Effector CD4-positive, alpha-beta T cell (primary cell): ENCODE data around the gene A1CF. TPM values are rescaled to one million over a fixed set of nuclear protein-coding genes. Genes with fewer than 3 reads are reported as not detected.
"Not testable (repeated sequence)": the region's sequence is repeated elsewhere in the genome, so short reads cannot be mapped to it uniquely, and the experiment has no call there.

ENCODE experiments used
- DNase-seq: peaks from one replicate; pipeline ENCODE4 v3.0.0-alpha.2; 2020
- total RNA-seq: gene quantifications from one replicate; lab custom pipeline; 2026; lab: John Stamatoyannopoulos, UW

A1CF gene, protein sequence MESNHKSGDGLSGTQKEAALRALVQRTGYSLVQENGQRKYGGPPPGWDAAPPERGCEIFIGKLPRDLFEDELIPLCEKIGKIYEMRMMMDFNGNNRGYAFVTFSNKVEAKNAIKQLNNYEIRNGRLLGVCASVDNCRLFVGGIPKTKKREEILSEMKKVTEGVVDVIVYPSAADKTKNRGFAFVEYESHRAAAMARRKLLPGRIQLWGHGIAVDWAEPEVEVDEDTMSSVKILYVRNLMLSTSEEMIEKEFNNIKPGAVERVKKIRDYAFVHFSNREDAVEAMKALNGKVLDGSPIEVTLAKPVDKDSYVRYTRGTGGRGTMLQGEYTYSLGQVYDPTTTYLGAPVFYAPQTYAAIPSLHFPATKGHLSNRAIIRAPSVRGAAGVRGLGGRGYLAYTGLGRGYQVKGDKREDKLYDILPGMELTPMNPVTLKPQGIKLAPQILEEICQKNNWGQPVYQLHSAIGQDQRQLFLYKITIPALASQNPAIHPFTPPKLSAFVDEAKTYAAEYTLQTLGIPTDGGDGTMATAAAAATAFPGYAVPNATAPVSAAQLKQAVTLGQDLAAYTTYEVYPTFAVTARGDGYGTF
- not detected for total RNA-seq

DNA sequence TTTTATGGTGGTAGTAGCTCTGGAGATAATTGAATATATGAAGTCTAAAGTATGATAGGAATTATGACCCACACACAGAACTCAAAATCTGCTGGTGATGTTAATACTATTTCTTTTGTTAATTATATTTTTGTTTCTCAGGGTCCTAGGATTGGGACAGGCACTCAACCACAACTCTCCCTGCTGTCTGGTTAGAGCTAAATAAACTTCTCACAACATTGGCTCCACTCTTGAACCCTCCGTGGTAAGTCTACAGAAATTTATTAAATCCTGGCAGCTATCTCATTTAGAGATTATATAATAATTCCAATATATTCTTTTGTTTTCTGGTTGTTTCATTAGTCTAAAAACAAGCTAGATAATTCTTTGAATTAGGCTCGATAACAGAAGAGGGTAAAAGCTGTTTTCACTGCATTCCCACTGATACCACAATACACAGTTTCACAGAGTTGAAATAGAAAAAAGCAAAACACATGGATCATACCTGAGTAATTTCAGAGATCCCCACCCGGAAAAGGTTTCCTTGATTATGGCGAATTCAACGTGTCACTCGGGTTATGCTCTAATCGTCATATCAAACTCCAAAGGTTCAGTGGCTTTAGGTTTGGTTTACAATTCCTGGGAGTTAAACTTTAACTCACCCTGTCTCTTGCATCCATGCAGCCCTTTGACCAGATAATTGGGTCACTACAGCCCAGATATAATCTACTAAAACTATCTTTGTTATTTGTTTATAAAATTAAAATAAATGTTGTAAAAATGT, at the start of gene A1CF:
Gene A1CF, minus strand, starts transcription at position 531 of the 763 bp plus-strand sequence. CDS start 25,687 bp downstream, outside the sequence.
- no peak for DNase-seq

DNA sequence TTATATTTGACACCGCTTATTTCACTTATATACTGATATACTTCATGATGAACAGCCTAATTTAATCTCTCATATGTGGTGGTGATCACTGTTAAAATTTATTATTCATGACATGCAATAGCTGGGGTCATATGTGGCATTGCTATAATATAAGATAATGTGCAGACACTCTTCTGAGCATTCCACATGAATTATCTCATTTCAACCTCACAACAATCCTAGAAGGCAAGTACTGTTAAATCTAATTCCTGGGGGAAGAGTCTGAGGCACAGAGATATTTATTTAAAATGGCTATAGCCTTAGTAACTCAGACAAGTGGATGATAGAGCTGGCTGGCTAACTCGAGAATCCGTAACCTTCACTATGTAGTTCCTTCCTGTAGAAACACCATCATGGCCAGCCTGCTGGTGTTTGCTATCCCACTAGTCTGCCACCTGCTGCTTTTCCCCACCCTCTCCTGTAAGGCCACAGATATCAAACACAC, 46.6 kb upstream of the A1CF start:
- no peak for DNase-seq

DNA sequence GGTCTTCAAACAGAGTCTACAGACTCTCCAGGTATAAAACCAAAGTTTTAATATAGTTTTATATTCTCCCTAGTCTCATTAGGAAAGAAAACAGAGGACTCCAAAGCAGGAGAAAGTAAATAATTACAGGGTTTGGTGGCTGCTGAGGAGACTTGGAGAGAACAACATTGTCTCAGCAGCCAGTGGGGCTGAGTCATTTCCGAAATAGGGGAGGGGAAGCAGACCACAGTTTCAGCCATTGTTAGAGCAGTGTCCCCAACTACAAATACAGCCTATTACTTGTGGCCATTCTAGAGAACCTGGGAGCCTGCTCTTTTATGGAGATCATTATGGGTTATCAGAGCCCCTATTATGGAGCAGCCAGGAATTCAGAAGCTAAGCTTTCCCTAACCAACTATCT, 44.2 kb upstream of the A1CF start:
- DNase-seq = no peak

- DNase-seq = no peak
These were observed 42.7 kb upstream of the A1CF start for GRCh38 chr10:50928190-50928552.

GRCh38 chr10:50927522-50928189, 42.2 kb upstream of the A1CF start:
- no peak for DNase-seq

DNA sequence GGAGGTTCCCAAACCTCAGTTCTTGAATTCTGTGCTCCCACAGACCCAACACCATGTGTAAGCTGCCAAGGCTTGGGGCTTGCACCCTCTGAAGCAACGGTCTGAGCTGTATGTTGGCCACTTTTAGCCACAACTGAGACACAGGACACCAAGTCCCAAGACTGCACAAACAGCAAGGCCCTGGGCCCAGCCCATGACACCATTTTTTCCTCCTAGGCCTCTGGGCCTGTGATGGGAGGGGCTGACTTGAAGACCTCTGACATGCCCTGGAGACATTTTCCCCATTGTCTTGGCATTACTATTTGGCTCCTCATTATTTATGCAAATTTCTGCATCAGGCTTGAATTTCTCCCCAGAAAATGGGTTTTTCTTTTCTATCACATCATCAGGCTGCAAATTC, 38.0 kb upstream of the A1CF start:
- DNase-seq = not testable (repeated sequence)

GRCh38 chr10:50919010-50919409, 33.6 kb upstream of the A1CF start:
- DNase-seq = no peak

- no peak for DNase-seq
These were observed 33.1 kb upstream of the A1CF start for GRCh38 chr10:50918529-50918928.

- DNase-seq = no peak
These were observed 32.1 kb upstream of the A1CF start for GRCh38 chr10:50917486-50917885.

DNA sequence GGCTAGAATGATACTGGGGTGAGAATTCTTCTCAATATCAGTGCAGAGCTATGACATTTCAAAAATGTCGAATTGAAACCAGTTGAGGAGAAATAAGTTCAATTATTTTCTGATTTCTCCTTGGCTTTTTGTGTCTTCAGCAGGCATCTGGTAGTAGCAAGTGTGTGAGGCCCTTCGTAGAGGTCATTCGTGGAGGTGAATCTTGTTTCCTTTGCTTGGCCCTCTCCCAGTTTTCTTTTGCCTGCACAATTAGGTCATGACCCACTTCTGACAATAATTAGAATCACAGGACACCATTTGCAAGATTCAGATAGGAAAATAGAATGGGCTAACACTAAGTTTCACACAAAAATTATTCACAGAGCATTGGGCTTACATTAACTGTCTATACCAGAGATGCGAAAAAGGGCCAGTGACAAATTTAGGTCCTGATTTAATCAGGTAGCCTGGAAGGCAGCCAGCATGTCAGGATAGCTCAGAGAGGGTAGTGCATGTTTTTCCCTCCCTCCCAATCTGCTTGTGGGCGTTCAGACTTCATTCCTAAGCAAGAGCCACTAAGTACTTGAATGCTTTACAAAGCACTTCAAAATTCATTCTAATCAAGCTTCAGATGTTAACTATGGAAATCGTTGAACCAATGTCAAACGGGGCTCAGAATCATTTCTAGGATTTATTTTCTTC, 24.0 kb upstream of the A1CF start:
- DNase-seq = no peak

GRCh38 chr10:50908366-50908765, 22.9 kb upstream of the A1CF start:
- no peak for DNase-seq

GRCh38 chr10:50905797-50906196, 20.4 kb upstream of the A1CF start:
- not testable (repeated sequence) for DNase-seq

- no peak for DNase-seq
These were observed 11.3 kb upstream of the A1CF start for GRCh38 chr10:50896721-50897120.

GRCh38 chr10:50894312-50894711, 8.9 kb upstream of the A1CF start:
- DNase-seq = no peak

DNA sequence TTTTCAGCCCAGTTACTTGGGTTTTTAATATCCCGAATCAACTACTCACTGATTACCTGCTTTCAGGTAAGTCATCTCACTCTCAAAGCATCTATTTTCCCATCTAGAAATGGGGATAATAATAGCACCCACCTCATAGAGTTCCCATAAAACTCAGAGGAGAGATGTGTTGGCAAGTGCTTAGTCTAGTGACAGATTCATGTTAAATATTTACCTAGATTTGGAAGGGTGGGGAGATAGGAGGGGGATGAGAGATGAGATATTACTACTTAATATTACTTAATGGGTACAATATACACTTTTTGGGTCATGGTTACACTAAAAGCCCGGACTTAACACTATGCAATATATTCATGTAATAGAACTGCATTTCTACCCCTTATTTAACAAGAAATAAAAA, 7.0 kb upstream of the A1CF start:
- no peak for DNase-seq

GRCh38 chr10:50884302-50884701, 1.1 kb downstream of the A1CF start:
- DNase-seq = no peak

DNA sequence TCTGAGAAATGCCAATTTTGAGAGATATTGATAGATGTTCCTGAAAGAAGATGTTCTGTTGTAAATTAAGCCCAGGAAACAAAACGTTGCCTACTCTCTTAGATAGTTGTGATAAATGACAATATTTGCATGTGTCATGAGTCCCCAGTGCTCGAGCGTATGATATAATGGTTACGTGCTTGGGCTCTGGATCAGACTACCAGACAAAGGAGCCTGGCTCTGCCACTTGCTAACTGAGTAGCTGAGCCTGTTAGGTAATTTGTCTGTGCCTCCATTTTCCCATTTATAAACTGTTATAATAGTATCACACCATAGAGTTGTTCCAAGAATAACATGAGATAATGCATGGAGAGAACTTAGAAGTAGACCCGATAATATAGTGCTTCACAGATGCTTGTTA, 1.8 kb downstream of the A1CF start:
- no peak for DNase-seq

DNA sequence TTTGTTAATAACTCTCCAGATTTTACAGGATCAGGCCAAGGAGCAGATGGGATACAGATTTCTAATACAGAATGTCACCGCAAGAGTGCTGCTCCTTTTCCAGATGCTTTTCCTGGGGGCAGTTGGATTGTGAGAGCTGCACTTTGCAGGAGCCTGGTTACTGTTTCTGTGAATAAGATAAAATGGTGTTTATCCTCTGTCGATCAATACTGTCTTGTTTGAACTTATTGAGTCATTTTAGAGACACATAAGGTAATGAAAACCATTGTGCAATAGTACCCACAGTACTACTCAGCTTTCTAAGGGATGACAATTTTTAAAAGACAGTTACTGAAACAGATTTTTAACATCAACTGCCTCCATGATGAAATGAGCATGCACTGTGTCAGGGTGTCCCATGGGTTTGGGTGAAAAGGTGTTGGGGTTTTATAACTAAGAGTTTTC, 2.9 kb downstream of the A1CF start:
- no peak for DNase-seq

GRCh38 chr10:50881046-50881445, 4.4 kb downstream of the A1CF start:
- DNase-seq = not testable (repeated sequence)

GRCh38 chr10:50876429-50876828, 9.0 kb downstream of the A1CF start:
- no peak for DNase-seq

DNA sequence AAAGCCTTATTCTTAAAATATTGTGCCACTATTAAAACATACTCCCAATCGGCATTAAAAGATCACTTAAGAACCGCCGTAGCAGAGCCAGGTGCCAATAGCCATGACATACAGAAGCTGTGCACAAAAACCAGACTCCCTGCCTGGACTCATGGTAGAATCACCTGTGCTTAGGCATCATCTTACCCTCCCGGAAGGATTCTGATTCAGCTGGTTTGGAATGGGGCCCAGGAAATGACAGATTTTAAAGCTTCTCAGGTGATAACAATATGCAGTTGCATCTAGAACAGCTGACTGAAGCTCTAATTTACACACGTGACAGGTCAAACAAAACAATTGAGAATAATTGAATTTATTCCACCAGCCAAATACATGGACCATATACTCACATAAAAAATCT, 10.7 kb downstream of the A1CF start:
- no peak for DNase-seq

DNA sequence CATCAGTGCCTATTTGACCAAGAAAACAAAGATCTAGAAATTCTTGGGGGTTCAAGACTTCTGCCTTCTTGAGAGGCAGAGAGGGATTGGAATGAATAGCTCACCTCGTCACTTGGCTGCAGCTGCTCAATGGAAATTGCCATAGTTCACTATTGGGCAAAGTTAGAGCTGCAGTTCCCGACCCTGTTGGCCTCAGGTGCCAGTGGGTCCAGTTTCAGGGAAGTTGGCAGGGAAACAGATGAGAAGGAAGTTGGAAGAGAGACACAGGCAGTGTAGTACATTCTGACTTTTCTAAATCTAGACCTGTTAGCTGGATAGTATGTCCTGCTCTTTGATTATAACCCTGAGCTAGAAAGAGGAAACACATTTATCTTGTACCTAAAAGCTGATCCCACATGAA, 19.1 kb downstream of the A1CF start:
- no peak for DNase-seq
